GM12801 (cell line): ENCODE data around the gene SCAP.

Experiments
- TF ChIP-seq, protein P1 (sequence below): IDR thresholded peaks from one replicate; pipeline ENCODE4 v1.5.1; 2011; ENCODE audit warnings: control low read depth; ENCODE audit not compliant: insufficient read length; ENCODE audit errors: extremely low read depth

Gene SCAP

DNA sequence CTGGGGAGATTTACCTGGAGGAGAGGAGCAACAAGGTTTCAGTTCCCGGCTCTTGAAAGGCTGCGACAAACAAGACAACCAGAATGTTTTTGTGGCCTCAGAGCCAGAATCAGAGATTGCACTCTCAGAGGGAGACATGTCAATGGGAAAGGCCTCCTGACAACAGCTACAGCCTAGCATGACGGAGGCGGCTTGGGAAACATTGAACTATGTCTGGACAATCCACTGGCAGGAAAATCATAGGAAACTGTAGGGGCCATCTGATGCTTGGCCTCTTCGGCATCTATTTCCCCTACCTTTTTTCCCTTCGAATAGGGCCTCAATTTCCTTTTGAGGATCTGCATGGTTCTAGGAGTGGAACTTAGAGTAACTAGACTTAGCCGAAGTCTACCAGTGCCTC is 108.1 kb downstream of the SCAP start:
- TF ChIP-seq, protein P1, sequence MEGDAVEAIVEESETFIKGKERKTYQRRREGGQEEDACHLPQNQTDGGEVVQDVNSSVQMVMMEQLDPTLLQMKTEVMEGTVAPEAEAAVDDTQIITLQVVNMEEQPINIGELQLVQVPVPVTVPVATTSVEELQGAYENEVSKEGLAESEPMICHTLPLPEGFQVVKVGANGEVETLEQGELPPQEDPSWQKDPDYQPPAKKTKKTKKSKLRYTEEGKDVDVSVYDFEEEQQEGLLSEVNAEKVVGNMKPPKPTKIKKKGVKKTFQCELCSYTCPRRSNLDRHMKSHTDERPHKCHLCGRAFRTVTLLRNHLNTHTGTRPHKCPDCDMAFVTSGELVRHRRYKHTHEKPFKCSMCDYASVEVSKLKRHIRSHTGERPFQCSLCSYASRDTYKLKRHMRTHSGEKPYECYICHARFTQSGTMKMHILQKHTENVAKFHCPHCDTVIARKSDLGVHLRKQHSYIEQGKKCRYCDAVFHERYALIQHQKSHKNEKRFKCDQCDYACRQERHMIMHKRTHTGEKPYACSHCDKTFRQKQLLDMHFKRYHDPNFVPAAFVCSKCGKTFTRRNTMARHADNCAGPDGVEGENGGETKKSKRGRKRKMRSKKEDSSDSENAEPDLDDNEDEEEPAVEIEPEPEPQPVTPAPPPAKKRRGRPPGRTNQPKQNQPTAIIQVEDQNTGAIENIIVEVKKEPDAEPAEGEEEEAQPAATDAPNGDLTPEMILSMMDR: no peak

DNA sequence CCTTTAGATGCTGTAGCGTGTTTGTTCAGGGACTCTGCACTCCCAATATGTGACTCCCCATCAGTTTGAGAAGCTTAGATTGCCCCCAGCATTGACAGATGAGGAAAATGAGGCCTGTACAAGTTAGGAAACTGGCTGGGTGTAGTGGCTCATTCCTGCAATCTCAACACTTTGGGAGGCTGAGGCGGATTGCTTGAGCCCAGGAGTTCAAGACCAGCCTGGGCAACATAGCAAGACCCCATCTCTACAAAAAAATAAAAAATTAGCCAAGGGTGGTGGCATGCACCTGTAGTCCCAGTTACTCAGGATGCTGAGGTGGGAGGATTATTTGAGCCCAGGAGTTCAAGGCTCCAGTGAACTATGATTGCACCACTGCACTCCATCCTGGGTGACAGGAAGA is 108.9 kb downstream of the SCAP start:
- TF ChIP-seq, protein P1: no peak

DNA sequence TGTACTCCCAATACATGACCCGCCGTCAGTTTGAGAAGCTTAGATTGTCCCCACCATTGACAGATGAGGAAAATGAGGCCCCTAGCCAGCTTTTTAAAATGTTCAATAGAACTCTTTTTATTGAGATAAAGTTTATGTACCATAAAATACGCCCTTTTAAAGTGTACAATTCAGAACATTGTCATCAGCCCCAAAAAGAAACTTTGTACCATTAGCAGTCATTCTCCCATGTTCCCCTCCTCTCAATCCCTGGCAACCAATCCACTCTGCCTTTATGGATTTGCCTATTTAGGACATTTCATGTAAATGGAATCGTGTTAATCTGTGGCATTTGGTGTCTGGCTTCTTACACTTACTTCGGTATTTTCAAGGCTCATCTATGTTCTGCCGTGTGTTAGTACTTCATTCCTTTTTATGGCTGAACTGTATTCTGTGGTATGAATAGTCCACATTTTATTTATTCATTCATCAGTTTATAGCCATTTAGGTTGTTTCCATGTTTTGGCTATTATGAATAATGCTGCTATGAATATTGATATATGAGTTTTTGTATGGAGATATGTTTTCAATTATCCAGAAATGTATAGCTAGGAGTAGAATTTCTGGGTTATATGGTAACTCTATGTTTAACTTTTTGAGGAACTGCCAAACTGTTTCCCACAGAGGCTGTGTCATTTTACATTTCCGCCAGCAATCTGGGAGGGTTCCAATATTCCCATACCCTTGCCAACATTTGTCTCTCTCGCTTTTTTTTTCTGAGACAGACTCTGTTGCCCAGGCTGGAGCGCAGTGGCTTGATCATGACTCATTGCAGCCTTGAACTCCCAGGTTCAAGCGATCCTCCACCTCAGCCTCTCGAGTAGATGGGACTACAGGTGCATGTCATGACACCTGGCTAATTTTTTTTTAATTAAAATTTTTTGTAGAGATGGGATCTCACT is 110.3 kb downstream of the SCAP start:
- TF ChIP-seq, protein P1: no peak
